Right cardiac atrium (tissue), 5 donors: ENCODE data around the gene SLC35F3. TPM values are rescaled to one million over a fixed set of nuclear protein-coding genes. Genes with fewer than 3 reads are reported as not detected.

ENCODE experiments used
- ATAC-seq, 2 donors: fragments of 200-7000 bp; cut with Tn5 transposase; one replicate each; pipeline versions ENCODE4 v1.8.0 to v1.9.1; 2020; ENCODE audit warnings: moderate library complexity in 2 of 2, mild to moderate bottlenecking in 1 of 2
- DNase-seq, 3 donors: peaks; one replicate each; pipeline ENCODE4 v3.0.0-alpha.2; 2020
- H3K27ac ChIP-seq: one replicate; pipeline ENCODE4 v1.5.1; 2013; ENCODE audit warnings: mild to moderate bottlenecking, low read length, control low read depth, moderate library complexity
- H3K27me3 ChIP-seq: one replicate; pipeline ENCODE4 v1.6.1; 2013; ENCODE audit not compliant: control insufficient read depth, insufficient read depth
- H3K4me1 ChIP-seq: one replicate; pipeline ENCODE4 v1.6.1; 2013; ENCODE audit warnings: low read length; ENCODE audit not compliant: control insufficient read depth, insufficient read depth
- H3K4me3 ChIP-seq: one replicate; pipeline ENCODE4 v1.5.1; 2013; ENCODE audit warnings: low read length, control low read depth
- H3K9me3 ChIP-seq: one replicate; pipeline ENCODE4 v1.6.1; 2013; ENCODE audit warnings: low read length; ENCODE audit not compliant: control insufficient read depth
- WGBS: extraction: QIAGEN DNeasy Blood & Tissue Kit; methylation state at CpG from one replicate; pipeline ENCODE4 v1.1.7; 2013; 5-methylcytosine and 5-hydroxymethylcytosine counted together
- intact Hi-C, 4 donors: fragments of 100-400 bp; cut with DNase I; formaldehyde crosslinking; loops; one replicate each; pipeline versions ENCODE4 v1.11.0 to v1.14.0; 2022 to 2023
- polyA plus RNA-seq: library from polyadenylated mRNA; stranded (reverse); fragments of 200-250 nt; gene quantifications from one replicate; pipeline ENCODE4 v1.2.3, GENCODE V29; 2013
- total RNA-seq, 4 donors: library from RNA; stranded (reverse); fragmentation: NEBNext Ultra II Directional; extraction: Animal tissue kit (Norgen Biotek cat#: 25700); gene quantifications; one replicate each; pipeline ENCODE4 v1.2.1, GENCODE V29; 2021
- donor health status: healthy with polysubstance abuse.
- donor health status: DM: no; HTN: yes; CAD: no.
- donor health status: DM: no; HTN: no; CAD: no.
- donor health status: DM: no; HTN: yes; CAD: no; lungs with severe emphysema.
- donor health status: DM: yes; HTN: yes; CAD: no.

The SLC35F3 gene
- total and polyA plus RNA-seq, 5 donors, result 0.09 TPM; not detected in 4

DNA sequence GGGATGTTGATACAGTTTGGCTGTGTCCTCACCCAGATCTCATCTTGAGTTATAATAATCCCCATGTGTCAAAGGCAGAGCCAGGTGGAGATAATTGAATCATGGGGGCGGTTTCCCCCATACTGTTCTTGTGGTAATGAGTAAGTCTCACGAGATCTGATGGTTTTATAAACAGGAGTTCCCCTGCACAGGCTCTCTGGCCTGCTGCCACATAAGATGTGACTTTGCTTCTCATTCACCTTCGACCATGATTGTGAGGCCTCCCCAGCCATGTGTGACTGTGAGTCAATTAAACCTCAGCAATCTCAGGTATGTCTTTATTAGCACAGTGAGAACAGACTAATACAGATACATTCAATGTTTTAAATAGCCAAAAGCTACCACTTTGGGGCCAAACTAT lies 41.1 kb downstream of the SLC35F3 start:
- Histone ChIP-seq H3K9me3 (no peaks in the 10 kb centered on the region), H3K27me3 (no peaks in the 10 kb centered on the region), H3K4me3 (no peak overlapping the region), H3K27ac (no peak overlapping the region), H3K4me1 (no peaks in the 10 kb centered on the region)
- ATAC-seq (no peak), DNase-seq (no peak)
- intact Hi-C loops, result no loop called here
- WGBS, result 50% methylated on average over 3 of the region's 3 CpGs

DNA sequence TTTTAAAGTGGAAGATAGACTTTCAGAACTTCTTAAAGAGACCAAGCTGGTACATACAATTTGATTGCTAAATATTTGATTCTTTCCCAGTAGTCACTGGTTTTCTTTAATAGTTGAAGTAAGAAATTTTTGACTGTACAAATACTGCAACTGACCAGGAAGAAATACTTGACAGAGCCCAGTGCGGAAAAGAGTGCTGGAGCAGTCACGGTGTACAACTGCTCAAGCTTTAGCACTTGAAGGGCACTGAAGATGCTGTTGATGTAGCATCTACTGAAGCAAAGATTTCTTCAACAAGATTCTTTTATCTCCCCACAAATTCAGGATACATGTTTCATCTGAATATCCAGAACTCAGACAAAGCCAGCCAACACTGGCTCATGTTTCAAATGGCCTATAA lies 41.5 kb downstream of the SLC35F3 start:
- no peaks in the 10 kb centered on the region for H3K4me1 ChIP-seq
- 90% methylated on average over 2 of the region's 2 CpGs for WGBS
- intact Hi-C loops, result no loop called here
- no peak overlapping the region for H3K27ac ChIP-seq
- no peaks in the 10 kb centered on the region for H3K9me3 ChIP-seq
- no peak for DNase-seq
- H3K27me3 ChIP-seq, result no peaks in the 10 kb centered on the region
- ATAC-seq, result no peak
- H3K4me3 ChIP-seq, result no peak overlapping the region

DNA sequence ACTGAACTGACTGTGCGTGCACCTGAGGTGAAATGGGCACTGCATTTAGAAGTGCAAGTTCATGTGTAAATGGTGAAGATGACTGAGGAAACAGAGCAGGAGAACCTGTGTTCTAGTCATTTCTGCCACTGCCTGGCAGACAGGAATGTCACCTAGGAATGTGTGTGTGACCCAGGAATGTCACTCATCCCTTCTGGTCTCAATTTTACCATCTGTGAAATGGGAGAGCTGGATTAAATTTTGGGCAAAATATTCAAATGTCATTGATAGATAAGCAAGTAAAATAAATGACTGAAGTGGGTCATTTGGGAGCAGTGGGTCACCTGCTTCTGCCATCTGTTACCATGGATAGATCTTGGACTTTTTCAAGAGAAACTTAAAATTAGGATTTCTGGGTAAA lies 42.2 kb downstream of the SLC35F3 start:
- Histone ChIP-seq H3K27ac (no peak overlapping the region), H3K4me1 (no peaks in the 10 kb centered on the region), H3K9me3 (no peaks in the 10 kb centered on the region), H3K27me3 (no peaks in the 10 kb centered on the region), H3K4me3 (no peak overlapping the region)
- intact Hi-C loops, result no loop called here
- ATAC-seq (no peak), DNase-seq (no peak)
- 92% methylated on average over 1 of the region's 1 CpG for WGBS

DNA sequence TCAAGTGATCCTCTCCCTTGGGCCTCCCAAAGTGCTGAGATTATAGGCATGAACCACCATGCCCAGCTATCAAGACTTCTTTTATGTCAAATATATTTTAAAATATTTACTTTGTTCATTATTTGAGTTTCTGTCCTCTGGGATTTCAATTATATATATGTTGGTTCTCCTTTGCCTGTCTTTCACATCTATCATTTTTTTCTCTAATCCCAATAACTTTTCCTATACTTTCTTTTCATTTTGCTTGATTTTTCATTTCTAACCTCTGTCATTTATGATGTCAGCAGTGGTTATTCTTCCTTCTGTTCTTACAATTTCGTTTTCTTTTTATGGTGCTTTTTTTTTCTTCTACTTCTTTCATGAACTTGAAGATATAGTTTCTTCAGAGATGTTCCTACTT lies 47.3 kb downstream of the SLC35F3 start:
- ATAC-seq (no peak), DNase-seq (no peak)
- Histone ChIP-seq H3K9me3 (no peaks in the 10 kb centered on the region), H3K4me3 (no peak overlapping the region), H3K27ac (no peak overlapping the region), H3K4me1 (no peaks in the 10 kb centered on the region), H3K27me3 (no peaks in the 10 kb centered on the region)
- intact Hi-C loops, result no loop called here
- 49% methylated on average over 1 of the region's 1 CpG for WGBS

DNA sequence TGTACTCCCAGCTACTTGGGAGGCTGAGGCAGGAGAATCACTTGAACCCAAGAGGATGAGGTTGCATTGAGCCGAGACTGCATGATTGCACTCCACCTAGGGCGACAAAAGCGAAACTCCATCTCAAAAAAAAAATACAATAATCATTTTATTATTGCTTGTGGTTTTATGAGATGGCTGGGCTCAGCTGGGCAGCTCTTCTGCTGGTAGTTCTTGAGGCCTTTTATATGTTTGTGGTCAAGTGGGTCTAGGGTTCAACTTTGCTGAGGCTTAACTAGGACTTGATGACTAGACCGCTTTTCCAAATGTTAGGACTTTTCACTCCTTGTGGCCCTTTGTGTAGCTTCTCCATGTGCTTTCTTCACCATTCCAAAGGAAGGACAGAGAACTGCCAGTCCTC lies 53.2 kb downstream of the SLC35F3 start:
- H3K4me3 ChIP-seq, result no peak overlapping the region
- no peak overlapping the region for H3K27ac ChIP-seq
- no peaks in the 10 kb centered on the region for H3K4me1 ChIP-seq
- WGBS, result 95% methylated on average over 4 of the region's 4 CpGs
- DNase-seq (no peak), ATAC-seq (no peak)
- intact Hi-C loops, result no loop called here
- H3K9me3 ChIP-seq, result no peaks in the 10 kb centered on the region
- H3K27me3 ChIP-seq, result no peaks in the 10 kb centered on the region

DNA sequence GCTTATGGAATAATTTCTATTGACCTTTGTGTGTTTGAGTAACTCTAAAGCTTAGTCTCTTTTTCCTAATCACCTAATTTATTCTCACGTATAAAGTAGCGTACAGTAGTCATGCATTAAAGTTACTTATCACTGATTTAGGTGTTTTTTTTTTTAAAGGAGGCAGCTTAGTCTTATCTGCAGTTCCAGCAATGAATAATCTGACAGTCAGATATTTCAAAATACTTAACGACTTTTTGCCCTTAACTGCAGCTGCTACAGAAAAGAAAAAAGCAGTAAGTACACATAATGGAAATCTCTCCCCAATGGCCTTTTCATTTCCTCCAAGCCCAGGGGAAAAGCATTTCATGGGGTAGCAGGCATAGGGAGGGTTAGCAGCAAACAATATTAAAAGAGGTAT lies 54.6 kb downstream of the SLC35F3 start:
- Histone ChIP-seq H3K4me3 (no peak overlapping the region), H3K4me1 (no peaks in the 10 kb centered on the region), H3K27me3 (no peaks in the 10 kb centered on the region), H3K9me3 (no peaks in the 10 kb centered on the region), H3K27ac (no peak overlapping the region)
- ATAC-seq (no peak), DNase-seq (no peak)
- 45% methylated on average over 3 of the region's 3 CpGs for WGBS
- intact Hi-C loops, result no loop called here

DNA sequence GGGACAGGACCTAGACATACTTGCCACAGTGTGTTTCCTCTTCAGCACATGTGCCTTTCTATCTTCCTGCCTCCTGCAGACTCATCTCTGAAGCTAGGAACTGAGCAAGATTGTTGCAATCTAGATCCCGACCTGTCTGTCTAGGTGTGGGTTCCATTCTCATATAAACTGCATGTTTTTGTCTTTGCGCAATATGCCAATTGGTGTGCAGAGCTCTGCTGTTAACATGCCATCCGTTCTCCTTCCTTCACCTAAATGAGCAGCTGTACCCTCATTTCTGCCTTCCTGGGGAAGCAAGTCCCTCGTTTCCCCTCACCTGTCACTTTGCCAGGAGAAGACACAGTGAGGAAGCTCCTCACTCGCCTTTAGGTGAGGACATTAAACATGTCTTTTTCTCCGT lies 55.5 kb downstream of the SLC35F3 start:
- DNase-seq (no peak), ATAC-seq (no peak)
- no peaks in the 10 kb centered on the region for H3K9me3 ChIP-seq
- 76% methylated on average over 6 of the region's 6 CpGs for WGBS
- intact Hi-C loops, result no loop called here
- H3K27me3 ChIP-seq, result no peaks in the 10 kb centered on the region
- no peak overlapping the region for H3K4me3 ChIP-seq
- H3K4me1 ChIP-seq, result no peaks in the 10 kb centered on the region
- no peak overlapping the region for H3K27ac ChIP-seq

DNA sequence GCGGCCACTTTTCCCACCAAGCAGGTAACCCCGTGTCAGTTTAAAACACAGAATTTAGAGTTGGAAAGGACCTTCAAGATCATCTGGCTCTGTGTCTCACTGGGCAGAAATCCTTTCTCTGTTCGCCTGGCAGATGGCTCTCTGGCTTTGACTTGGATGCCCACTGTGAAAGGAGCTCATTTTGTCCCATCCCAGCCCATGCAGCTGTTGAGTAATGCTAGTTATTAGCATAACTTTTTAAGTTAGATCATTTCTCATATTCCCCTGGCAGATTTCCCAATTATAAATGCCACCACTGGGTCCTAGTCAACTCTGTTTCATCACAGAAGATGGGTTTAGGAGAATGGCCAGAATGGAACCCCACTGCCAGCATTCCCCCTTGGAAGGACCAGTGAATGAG lies 55.9 kb downstream of the SLC35F3 start:
- ATAC-seq (no peak), DNase-seq (no peak)
- Histone ChIP-seq H3K4me1 (no peaks in the 10 kb centered on the region), H3K27ac (no peak overlapping the region), H3K9me3 (no peaks in the 10 kb centered on the region), H3K4me3 (no peak overlapping the region), H3K27me3 (no peaks in the 10 kb centered on the region)
- 80% methylated on average over 3 of the region's 3 CpGs for WGBS
- intact Hi-C loops, result no loop called here

DNA sequence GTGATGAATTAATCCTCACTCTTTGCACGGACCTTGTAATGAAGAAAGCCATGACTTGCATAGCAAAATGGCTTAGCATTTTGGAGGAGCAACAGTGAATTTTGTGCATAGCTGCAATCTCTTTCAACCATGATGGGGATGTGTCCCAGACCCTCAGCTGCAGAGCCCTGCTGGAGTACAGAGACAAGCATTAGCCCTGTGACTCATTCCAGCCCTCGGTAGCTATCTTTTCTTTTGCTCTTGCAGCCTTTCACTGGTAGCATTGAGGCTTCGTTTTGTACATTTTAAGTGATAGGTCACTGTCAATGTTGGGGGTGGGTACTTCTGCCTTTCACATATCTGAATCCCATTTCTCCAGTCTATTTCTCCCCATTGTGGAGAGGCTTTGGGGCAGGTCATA lies 58.4 kb downstream of the SLC35F3 start:
- peaks cover 2% of the 10 kb centered on the region for H3K9me3 ChIP-seq
- 63% methylated on average over 3 of the region's 3 CpGs for WGBS
- no peaks in the 10 kb centered on the region for H3K4me1 ChIP-seq
- no peak for DNase-seq
- ATAC-seq, result no peak
- H3K4me3 ChIP-seq, result no peak overlapping the region
- H3K27ac ChIP-seq, result no peak overlapping the region
- H3K27me3 ChIP-seq, result no peaks in the 10 kb centered on the region
- intact Hi-C loops, result no loop called here

DNA sequence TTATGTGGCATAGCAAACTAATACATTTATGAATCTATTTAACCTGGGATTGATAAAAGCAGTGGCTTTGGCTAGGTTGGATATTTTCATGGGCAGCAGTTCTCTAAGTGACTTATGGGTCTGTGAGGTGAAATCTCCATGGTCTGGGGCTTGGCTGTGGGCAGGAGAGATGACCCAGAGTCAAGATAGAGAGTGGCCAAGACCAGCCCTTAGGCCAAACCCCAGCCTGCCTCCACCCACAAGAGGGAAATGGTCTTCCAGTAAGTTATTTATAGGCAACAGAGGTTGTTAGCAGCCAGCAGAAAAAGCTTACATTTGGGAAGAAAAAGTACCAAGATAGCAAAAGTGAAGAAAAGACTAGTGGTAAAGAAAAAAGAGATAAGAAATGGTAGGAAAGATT lies 61.4 kb downstream of the SLC35F3 start:
- Histone ChIP-seq H3K27ac (no peak overlapping the region), H3K27me3 (no peaks in the 10 kb centered on the region), H3K9me3 (peaks cover 2% of the 10 kb centered on the region), H3K4me1 (no peaks in the 10 kb centered on the region), H3K4me3 (no peak overlapping the region)
- intact Hi-C loops, result no loop called here
- ATAC-seq (no peak), DNase-seq (no peak)

DNA sequence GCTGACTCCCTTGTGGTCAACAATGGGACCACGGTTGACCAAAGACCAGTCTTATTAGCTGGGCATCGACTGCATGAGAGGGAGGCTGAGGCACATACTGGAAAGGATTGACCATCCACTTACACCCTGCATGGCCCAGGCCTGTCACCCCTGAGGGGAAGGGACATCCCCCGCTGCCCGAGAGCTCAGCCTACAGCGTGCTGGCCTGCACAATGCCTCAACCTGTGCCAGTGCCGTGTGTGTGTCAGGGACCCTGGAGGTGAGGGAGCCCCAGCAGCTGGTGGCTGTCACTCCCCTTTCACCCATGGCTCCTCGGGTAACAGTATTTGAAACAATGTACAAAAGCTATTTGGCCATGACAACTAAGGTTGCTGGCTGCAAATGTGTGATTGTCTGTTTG lies 67.3 kb downstream of the SLC35F3 start:
- no peak for ATAC-seq
- WGBS, result 87% methylated on average over 7 of the region's 7 CpGs
- intact Hi-C loops, result no loop called here

DNA sequence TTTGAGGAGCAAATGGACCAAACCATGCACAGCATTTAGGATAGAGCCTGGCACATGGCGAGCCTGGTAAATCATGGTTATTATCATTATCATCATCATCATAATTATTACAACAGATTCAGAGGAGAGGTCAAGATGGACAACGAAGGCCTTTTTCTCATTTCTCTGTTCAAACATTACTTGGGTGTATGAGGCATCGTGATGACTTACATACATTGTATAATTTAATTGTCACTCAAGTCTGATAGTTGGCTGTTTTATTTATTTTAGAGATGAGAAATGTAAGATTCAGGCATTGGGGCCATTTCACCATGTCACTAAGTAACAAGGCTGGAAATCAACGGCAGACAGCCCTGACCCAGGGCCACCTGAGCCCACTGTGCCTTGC lies 68.1 kb downstream of the SLC35F3 start:
- Histone ChIP-seq H3K4me3 (no peak overlapping the region), H3K4me1 (no peaks in the 10 kb centered on the region), H3K27ac (no peak overlapping the region), H3K27me3 (no peaks in the 10 kb centered on the region), H3K9me3 (no peaks in the 10 kb centered on the region)
- DNase-seq (no peak), ATAC-seq (no peak)
- WGBS, result 81% methylated on average over 4 of the region's 4 CpGs
- intact Hi-C loops, result no loop called here

More for the DNA sequence above, 67.3 kb downstream of the SLC35F3 start:
- H3K4me1 ChIP-seq, result no peaks in the 10 kb centered on the region
- H3K27me3 ChIP-seq, result no peaks in the 10 kb centered on the region
- no peak overlapping the region for H3K27ac ChIP-seq
- no peaks in the 10 kb centered on the region for H3K9me3 ChIP-seq
- no peak for DNase-seq
- H3K4me3 ChIP-seq, result no peak overlapping the region
